H9 (cell line): Measurements from ENCODE around the gene MLPH. TPM values are rescaled to one million over a fixed set of nuclear protein-coding genes. Genes with fewer than 3 reads are reported as not detected.

Experiments
- DNase-seq: peaks from one replicate; pipeline ENCODE4 v3.0.0-alpha.2; 2017
- H2AFZ ChIP-seq: one replicate; pipeline ENCODE4 v1.6.1; 2013; ENCODE audit warnings: mild to moderate bottlenecking, low read length, control low read depth, moderate library complexity
- H2AK5ac ChIP-seq: 2 replicates; pipeline ENCODE4 v1.6.1; 2013; ENCODE audit warnings: low read length, control low read depth, mixed read lengths; ENCODE audit not compliant: insufficient read length
- H2BK120ac ChIP-seq: one replicate; pipeline ENCODE4 v1.6.1; 2013; ENCODE audit warnings: low read depth, mild to moderate bottlenecking, low read length, control low read depth, inconsistent platforms; ENCODE audit not compliant: poor library complexity, severe bottlenecking
- H2BK12ac ChIP-seq: 2 replicates; pipeline ENCODE4 v1.6.1; 2013; ENCODE audit warnings: low read length, control low read depth, mixed read lengths, low read depth; ENCODE audit not compliant: insufficient read length
- H2BK15ac ChIP-seq: 2 replicates; pipeline ENCODE4 v1.6.1; 2013; ENCODE audit warnings: low read depth, low read length, control low read depth
- H2BK20ac ChIP-seq: one replicate; pipeline ENCODE4 v1.6.1; 2013; ENCODE audit warnings: low read depth, mild to moderate bottlenecking, low read length, control low read depth, inconsistent platforms; ENCODE audit not compliant: poor library complexity, severe bottlenecking
- H2BK5ac ChIP-seq: 2 replicates; pipeline ENCODE4 v1.6.1; 2013; ENCODE audit warnings: low read length, control low read depth, mixed read lengths; ENCODE audit not compliant: insufficient read length
- H3K14ac ChIP-seq: 2 replicates; pipeline ENCODE4 v1.6.1; 2013; ENCODE audit warnings: low read length, control low read depth; ENCODE audit not compliant: insufficient read depth
- H3K18ac ChIP-seq: 2 replicates; pipeline ENCODE4 v1.6.1; 2013; ENCODE audit warnings: low read depth, mild to moderate bottlenecking, mixed read lengths, low read length, control low read depth; ENCODE audit not compliant: insufficient read length
- H3K23ac ChIP-seq: 2 replicates; pipeline ENCODE4 v1.6.1; 2013; ENCODE audit warnings: low read length, control low read depth, mixed read lengths, low read depth; ENCODE audit not compliant: insufficient read length
- H3K23me2 ChIP-seq: 2 replicates; pipeline ENCODE4 v1.6.1; 2013; ENCODE audit warnings: low read depth, mild to moderate bottlenecking, mixed read lengths, low read length, control low read depth; ENCODE audit not compliant: insufficient read length, poor library complexity, severe bottlenecking
- H3K27ac ChIP-seq: 2 replicates; pipeline ENCODE4 v1.5.1; 2013; ENCODE audit warnings: low read length, control low read depth, mixed read lengths, low read depth; ENCODE audit not compliant: insufficient read length
- H3K27me3 ChIP-seq: 2 replicates; pipeline ENCODE4 v1.6.1; 2013; ENCODE audit warnings: low read length, control low read depth, inconsistent platforms; ENCODE audit not compliant: insufficient read depth
- H3K4ac ChIP-seq: 2 replicates; pipeline ENCODE4 v1.6.1; 2013; ENCODE audit warnings: low read depth, mild to moderate bottlenecking, control low read depth, inconsistent platforms, low read length, moderate library complexity
- H3K4me1 ChIP-seq: 2 replicates; pipeline ENCODE4 v1.6.1; 2013; ENCODE audit warnings: low read length, control low read depth, inconsistent platforms; ENCODE audit not compliant: insufficient read depth
- H3K4me2 ChIP-seq: 2 replicates; pipeline ENCODE4 v1.6.1; 2013; ENCODE audit warnings: low read length, control low read depth, mixed read lengths; ENCODE audit not compliant: insufficient read length, insufficient read depth
- H3K56ac ChIP-seq: 2 replicates; pipeline ENCODE4 v1.6.1; 2013; ENCODE audit warnings: low read depth, mild to moderate bottlenecking, mixed read lengths, low read length, control low read depth; ENCODE audit not compliant: insufficient read length
- H3K79me1 ChIP-seq: 2 replicates; pipeline ENCODE4 v1.6.1; 2013; ENCODE audit warnings: low read depth, mild to moderate bottlenecking, moderate library complexity, low read length, control low read depth, inconsistent platforms; ENCODE audit not compliant: insufficient read depth, poor library complexity, severe bottlenecking
- H3K79me2 ChIP-seq: 2 replicates; pipeline ENCODE4 v1.6.1; 2013; ENCODE audit warnings: low read length, control low read depth, inconsistent platforms; ENCODE audit not compliant: insufficient read depth
- H3K9ac ChIP-seq: 2 replicates; pipeline ENCODE4 v1.6.1; 2013; ENCODE audit warnings: low read length, control low read depth, mixed read lengths; ENCODE audit not compliant: insufficient read length; ENCODE audit errors: extremely low read depth
- H3K9me3 ChIP-seq: one replicate; pipeline ENCODE4 v1.6.1; 2013; ENCODE audit warnings: low read depth, low read length, inconsistent platforms; ENCODE audit not compliant: control insufficient read depth
- H3T11ph ChIP-seq: one replicate; pipeline ENCODE4 v1.6.1; 2013; ENCODE audit warnings: mild to moderate bottlenecking, low read length, control low read depth, inconsistent platforms
- H4K20me1 ChIP-seq: one replicate; pipeline ENCODE4 v1.6.1; 2013; ENCODE audit not compliant: control insufficient read depth, insufficient read length, insufficient read depth
- H4K5ac ChIP-seq: 2 replicates; pipeline ENCODE4 v1.6.1; 2013; ENCODE audit warnings: low read depth, mild to moderate bottlenecking, mixed read lengths, low read length, control low read depth; ENCODE audit not compliant: insufficient read length
- H4K8ac ChIP-seq: replicated peaks from 2 replicates; pipeline ENCODE4 v1.6.1; 2013; ENCODE audit warnings: low read length, control low read depth, mixed read lengths, low read depth; ENCODE audit not compliant: insufficient read length
- H4K91ac ChIP-seq: 2 replicates; pipeline ENCODE4 v1.6.1; 2013; ENCODE audit warnings: low read depth, mild to moderate bottlenecking, moderate library complexity, mixed read lengths, low read length, control low read depth; ENCODE audit not compliant: insufficient read length
- H3K27ac Mint-ChIP-seq, 3 experiments: 2 replicates in 2 of 3; 3 replicates in 1 of 3; pipeline ENCODE4 v1.8.0; 2020 to 2021; ENCODE audit warnings: mixed read lengths in 3 of 3, mild to moderate bottlenecking in 1 of 3, moderate library complexity in 1 of 3
- H3K27me3 Mint-ChIP-seq: 2 replicates; pipeline ENCODE4 v1.8.0; 2021; ENCODE audit warnings: low read depth, mild to moderate bottlenecking, moderate library complexity, mixed read lengths
- H3K36me3 Mint-ChIP-seq, 3 experiments: 2 replicates in 2 of 3; 3 replicates in 1 of 3; pipeline ENCODE4 v1.8.0; 2020 to 2021; ENCODE audit warnings: low read depth in 3 of 3, mixed read lengths in 3 of 3; ENCODE audit not compliant: insufficient read depth in 1 of 3
- H3K4me1 Mint-ChIP-seq, 2 experiments: 2 replicates each; pipeline ENCODE4 v1.8.0; 2020; ENCODE audit warnings: mixed read lengths in 2 of 2
- H3K4me3 Mint-ChIP-seq, 2 experiments: 2 replicates in 1 of 2; 3 replicates in 1 of 2; pipeline ENCODE4 v1.8.0; 2020 to 2021; ENCODE audit warnings: mild to moderate bottlenecking in 2 of 2, mixed read lengths in 2 of 2, moderate library complexity in 1 of 2
- H3K9me3 Mint-ChIP-seq, 2 experiments: 2 replicates in 1 of 2; 3 replicates in 1 of 2; pipeline ENCODE4 v1.8.0; 2020; ENCODE audit warnings: mild to moderate bottlenecking in 2 of 2, mixed read lengths in 2 of 2, moderate library complexity in 1 of 2
- WGBS: extraction: QIAGEN DNeasy Blood & Tissue Kit; methylation state at CpG from one replicate; pipeline ENCODE4 v1.1.7; 2013; ENCODE audit warnings: missing lambda C conversion rate, low lambda C conversion rate, mixed read lengths; ENCODE audit not compliant: insufficient read length; ENCODE audit errors: extremely low coverage; 5-methylcytosine and 5-hydroxymethylcytosine counted together
- total RNA-seq: library from RNA; stranded (reverse); gene quantifications from 2 replicates; pipeline ENCODE4 v1.2.1, GENCODE V29; 2021
- TF ChIP-seq, protein P1 (sequence below): fragments of 200-600 bp; sonication (generic); conservative IDR thresholded peaks from 3 replicates; pipeline ENCODE4 v1.8.0; 2021; ENCODE audit warnings: antibody characterized with exemption, mild to moderate bottlenecking

Gene MLPH
- total RNA-seq, 1 experiment from 2014 or later, result 3.4 TPM

GRCh38 chr2:237496428-237496827, 9.4 kb downstream of the MLPH start:
- no peak overlapping the region for H4K91ac ChIP-seq
- H3K14ac ChIP-seq, result no peak overlapping the region
- no peak overlapping the region for H3T11ph ChIP-seq
- no CpG with 5 or more reads among the region's 8 CpGs for WGBS
- H3K9ac ChIP-seq, result no peak overlapping the region
- H3K4ac ChIP-seq, result no peak overlapping the region
- H4K8ac ChIP-seq, result no peak overlapping the region
- Mint-ChIP-seq H3K27ac (no peak overlapping the region), H3K27me3 (peaks cover 16% of the 10 kb centered on the region), H3K36me3 (peaks cover 14 to 28% (median 18%) of the 10 kb centered on the region in 3 experiments), H3K9me3 (peaks cover 11 to 15% of the 10 kb centered on the region in 2 experiments), H3K4me1 (peaks cover 19 to 20% of the 10 kb centered on the region in 2 experiments), H3K4me3 (no peak overlapping the region; a peak in 1 of 5 replicates)
- H3K79me1 ChIP-seq, result no peaks in the 10 kb centered on the region
- DNase-seq, result no peak
- no peaks in the 10 kb centered on the region for H3K23me2 ChIP-seq
- no peak overlapping the region for H2BK5ac ChIP-seq
- no peak overlapping the region for H3K23ac ChIP-seq
- no peak overlapping the region for H2BK15ac ChIP-seq
- no peak overlapping the region for H3K27ac ChIP-seq
- no peak overlapping the region for H2BK12ac ChIP-seq
- no peak overlapping the region for H3K18ac ChIP-seq
- peaks cover 4% of the 10 kb centered on the region; the same call in 1 of the 2 replicates for H3K4me1 ChIP-seq
- TF ChIP-seq, protein P1, sequence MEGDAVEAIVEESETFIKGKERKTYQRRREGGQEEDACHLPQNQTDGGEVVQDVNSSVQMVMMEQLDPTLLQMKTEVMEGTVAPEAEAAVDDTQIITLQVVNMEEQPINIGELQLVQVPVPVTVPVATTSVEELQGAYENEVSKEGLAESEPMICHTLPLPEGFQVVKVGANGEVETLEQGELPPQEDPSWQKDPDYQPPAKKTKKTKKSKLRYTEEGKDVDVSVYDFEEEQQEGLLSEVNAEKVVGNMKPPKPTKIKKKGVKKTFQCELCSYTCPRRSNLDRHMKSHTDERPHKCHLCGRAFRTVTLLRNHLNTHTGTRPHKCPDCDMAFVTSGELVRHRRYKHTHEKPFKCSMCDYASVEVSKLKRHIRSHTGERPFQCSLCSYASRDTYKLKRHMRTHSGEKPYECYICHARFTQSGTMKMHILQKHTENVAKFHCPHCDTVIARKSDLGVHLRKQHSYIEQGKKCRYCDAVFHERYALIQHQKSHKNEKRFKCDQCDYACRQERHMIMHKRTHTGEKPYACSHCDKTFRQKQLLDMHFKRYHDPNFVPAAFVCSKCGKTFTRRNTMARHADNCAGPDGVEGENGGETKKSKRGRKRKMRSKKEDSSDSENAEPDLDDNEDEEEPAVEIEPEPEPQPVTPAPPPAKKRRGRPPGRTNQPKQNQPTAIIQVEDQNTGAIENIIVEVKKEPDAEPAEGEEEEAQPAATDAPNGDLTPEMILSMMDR, result no peak
- no peak overlapping the region for H2AK5ac ChIP-seq
- H4K5ac ChIP-seq, result no peak overlapping the region
- H3K27me3 ChIP-seq, result no peaks in the 10 kb centered on the region
- no peak overlapping the region for H2BK120ac ChIP-seq
- H4K20me1 ChIP-seq, result no peaks in the 10 kb centered on the region
- no peak overlapping the region for H3K4me2 ChIP-seq
- H3K56ac ChIP-seq, result no peak overlapping the region
- no peak overlapping the region for H2AFZ ChIP-seq
- no peak overlapping the region for H2BK20ac ChIP-seq
- no peaks in the 10 kb centered on the region for H3K79me2 ChIP-seq
- peaks cover 9% of the 10 kb centered on the region for H3K9me3 ChIP-seq
